ENCODE data around the gene SLC45A2. TPM values are rescaled to one million over a fixed set of nuclear protein-coding genes. Genes with fewer than 3 reads are reported as not detected.

The SLC45A2 gene
- polyA plus RNA-seq, 1 of the 3 experiments (the other 2 are of a cell fraction): 0.02 TPM

- Histone ChIP-seq H3K4me1 (ENCODE audit: control insufficient read depth in 1 of 2, insufficient read depth in 2 of 2, low read depth in 1 of 2, low read length in 1 of 2) (peaks cover 4 to 5% of the 10 kb centered on the region in 2 experiments; a peak in 2 of 4 replicates), H3K4me3 (ENCODE audit: low read depth in 2 of 2, low read length in 1 of 2) (no peak overlapping the region), H3K27me3 (ENCODE audit: insufficient read depth) (no peaks in the 10 kb centered on the region), H3K9me3 (no peaks in the 10 kb centered on the region), H2AFZ (ENCODE audit: low read depth) (no peak overlapping the region), H3K36me3 (replicated peaks in 1 of 2; ENCODE audit: control insufficient read depth in 1 of 2, insufficient read depth in 2 of 2, low read length in 1 of 2) (peaks cover 18 to 31% of the 10 kb centered on the region in 2 experiments), H3F3A (replicated peaks; ENCODE audit: insufficient read depth) (peaks cover 9% of the 10 kb centered on the region), H3K79me2 (ENCODE audit: insufficient read depth) (no peaks in the 10 kb centered on the region), H3K4me2 (no peak overlapping the region), H4K20me1 (ENCODE audit: insufficient read depth) (no peaks in the 10 kb centered on the region), H3K9ac (no peak overlapping the region), H3K9me2 (no peaks in the 10 kb centered on the region), H3K27ac (ENCODE audit: low read depth in 2 of 2, low read length in 1 of 2) (no peak overlapping the region)
- WGBS (ENCODE audit: low lambda C conversion rate): 99% methylated on average over 4 of the region's 4 CpGs
- ChIA-PET CTCF (interaction anchor here (1.5 kb wide), 1 partner anchor 16 kb away, joined by 4 read pairs; no protein-coding TSS in a partner anchor), POLR2A (no interaction called here)
- no peak for DNase-seq
- no peak for TF ChIP-seq IRF3 (IDR thresholded peaks at IDR 0.05; ENCODE audit: low read depth, low read length)
- TF ChIP-seq REST (IDR thresholded peaks at IDR 0.05; ENCODE audit: low read depth, low read length): no peak
These were observed 15.5 kb upstream of the SLC45A2 start for GRCh38 chr5:33999978-34000377.

GRCh38 chr5:33997331-33997983 is 13.0 kb upstream of the SLC45A2 start:
- CTCF ChIA-PET: interaction anchor here (0.6 to 3.4 kb wide), 16 partner anchors 9 to 491 kb away, joined by 3 to 17 read pairs (median 4); partner anchors contain the start of gene AMACR
- no peak overlapping the region for H3K9ac ChIP-seq
- H3K9me2 ChIP-seq: no peaks in the 10 kb centered on the region
- H3K27ac ChIP-seq (ENCODE audit: low read depth in 2 of 2, low read length in 1 of 2): peak overlapping the region in 1 of 2 experiments; percentile 47; a peak in 1 of 4 replicates
- peaks cover 12 to 21% of the 10 kb centered on the region in 2 experiments for H3K36me3 ChIP-seq (replicated peaks in 1 of 2; ENCODE audit: control insufficient read depth in 1 of 2, insufficient read depth in 2 of 2, low read length in 1 of 2)
- peaks cover 9% of the 10 kb centered on the region for H3F3A ChIP-seq (replicated peaks; ENCODE audit: insufficient read depth)
- no peak overlapping the region for H2AFZ ChIP-seq (ENCODE audit: low read depth)
- no peak overlapping the region; a peak in 1 of 4 replicates for H3K4me3 ChIP-seq (ENCODE audit: low read depth in 2 of 2, low read length in 1 of 2)
- no peak overlapping the region for H3K4me2 ChIP-seq
- no peaks in the 10 kb centered on the region for H3K79me2 ChIP-seq (ENCODE audit: insufficient read depth)
- H3K4me1 ChIP-seq (ENCODE audit: control insufficient read depth in 1 of 2, insufficient read depth in 2 of 2, low read depth in 1 of 2, low read length in 1 of 2): peaks cover 4 to 5% of the 10 kb centered on the region in 2 experiments; a peak in 2 of 4 replicates
- H3K9me3 ChIP-seq: no peaks in the 10 kb centered on the region
- peak; percentile 58 for DNase-seq
- H3K27me3 ChIP-seq (ENCODE audit: insufficient read depth): no peaks in the 10 kb centered on the region
- WGBS (ENCODE audit: low lambda C conversion rate): 49% methylated on average over 6 of the region's 6 CpGs
- no peaks in the 10 kb centered on the region for H4K20me1 ChIP-seq (ENCODE audit: insufficient read depth)
- POLR2A ChIA-PET: interaction anchor here (0.9 kb wide), 1 partner anchor 10 kb away, joined by 3 read pairs; the partner anchor contains the start of gene AMACR
- TF ChIP-seq EP300 (IDR thresholded peaks at IDR 0.05; ENCODE audit: borderline replicate concordance in 1 of 2, low read depth in 1 of 2, low read length in 1 of 2) (no peak), MEF2A (IDR thresholded peaks at IDR 0.05; ENCODE audit: borderline replicate concordance, low read depth) (no peak), RFX5 (IDR thresholded peaks at IDR 0.05; ENCODE audit: low read length) (no peak), PBX3 (IDR thresholded peaks at IDR 0.05) (no peak), RAD21 (IDR thresholded peaks at IDR 0.05; ENCODE audit: low read length) (peak; percentile 74), USF2 (IDR thresholded peaks at IDR 0.05; ENCODE audit: borderline replicate concordance, low read depth, low read length) (no peak), NRF1 (IDR thresholded peaks at IDR 0.05; ENCODE audit: low read depth, low read length) (no peak), CTCF (IDR thresholded peaks at IDR 0.05) (peak; percentile 75), FOXJ3 (CRISPR knock-in tag; IDR thresholded peaks at IDR 0.05) (no peak), USF1 (IDR thresholded peaks at IDR 0.05; ENCODE audit: borderline replicate concordance, low read depth) (no peak), RCOR1 (IDR thresholded peaks at IDR 0.05; ENCODE audit: low read length) (no peak), EZH2phosphoT487 (IDR thresholded peaks at IDR 0.05; ENCODE audit: borderline replicate concordance, low read depth) (no peak), TCF12 (IDR thresholded peaks at IDR 0.05) (no peak), SIN3A (IDR thresholded peaks at IDR 0.05; ENCODE audit: borderline replicate concordance, low read depth, low read length) (no peak)
